HG03159 (cell line): ENCODE measurements around the gene APOBEC3F.
"Not testable (repeated sequence)": the region's sequence is repeated elsewhere in the genome, so short reads cannot be mapped to it uniquely, and the experiment has no call there.

Experiments
- ATAC-seq: cut with Tn5 transposase; IDR thresholded peaks from one replicate; pipeline ENCODE4 v1.9.1; 2021; ENCODE audit warnings: mild to moderate bottlenecking, moderate library complexity; ENCODE audit not compliant: unreplicated experiment

The APOBEC3F gene

GRCh38 chr22:39026509-39027150, 14.0 kb upstream of the APOBEC3F start:
- no peak for ATAC-seq

- ATAC-seq = no peak
Observed at GRCh38 chr22:39027717-39028116, 12.9 kb upstream of the APOBEC3F start.

GRCh38 chr22:39028281-39028680, 12.4 kb upstream of the APOBEC3F start:
- ATAC-seq = no peak

- no peak for ATAC-seq
Observed at GRCh38 chr22:39029227-39029626, 11.4 kb upstream of the APOBEC3F start.

- no peak for ATAC-seq
Observed at GRCh38 chr22:39030705-39031104, 10.0 kb upstream of the APOBEC3F start.

GRCh38 chr22:39031434-39032295, 9.0 kb upstream of the APOBEC3F start:
- ATAC-seq = not testable (repeated sequence)

- ATAC-seq = not testable (repeated sequence)
Observed at GRCh38 chr22:39037071-39037470, 3.6 kb upstream of the APOBEC3F start.

- no peak for ATAC-seq
Observed at GRCh38 chr22:39039306-39040126, 1.1 kb upstream of the APOBEC3F start.

- not testable (repeated sequence) for ATAC-seq
Observed at GRCh38 chr22:39040155-39040537, 518 bp upstream of the APOBEC3F start.

- ATAC-seq = no peak
Observed at GRCh38 chr22:39041908-39042307, 1.2 kb downstream of the APOBEC3F start.

GRCh38 chr22:39043063-39043462, 2.4 kb downstream of the APOBEC3F start:
- not testable (repeated sequence) for ATAC-seq

- not testable (repeated sequence) for ATAC-seq
Observed at GRCh38 chr22:39045136-39045535, 4.5 kb downstream of the APOBEC3F start.

- not testable (repeated sequence) for ATAC-seq
Observed at GRCh38 chr22:39049486-39049885, 8.8 kb downstream of the APOBEC3F start.

GRCh38 chr22:39051844-39052495, 11.3 kb downstream of the APOBEC3F start:
- ATAC-seq = not testable (repeated sequence)

GRCh38 chr22:39055658-39056057, 15.0 kb downstream of the APOBEC3F start:
- no peak for ATAC-seq

GRCh38 chr22:39061290-39061689, 20.6 kb downstream of the APOBEC3F start:
- ATAC-seq = not testable (repeated sequence)

- not testable (repeated sequence) for ATAC-seq
Observed at GRCh38 chr22:39061951-39062350, 21.3 kb downstream of the APOBEC3F start.

GRCh38 chr22:39063904-39064303, 23.2 kb downstream of the APOBEC3F start:
- not testable (repeated sequence) for ATAC-seq

- not testable (repeated sequence) for ATAC-seq
Observed at GRCh38 chr22:39066442-39067276, 26.0 kb downstream of the APOBEC3F start.
